Measurements from ENCODE around the gene FAM135A. TPM values are rescaled to one million over a fixed set of nuclear protein-coding genes. Genes with fewer than 3 reads are reported as not detected.

The FAM135A gene
- total and polyA plus RNA-seq, 2 experiments from 2014 or later: 35.2 to 68.7 TPM

- no peak for ATAC-seq
- Histone ChIP-seq H4K20me1 (replicated peaks; ENCODE audit: insufficient read depth) (no peaks in the 10 kb centered on the region), H2AFZ (no peak overlapping the region), H3K4me3 (no peak overlapping the region), H3K4me1 (ENCODE audit: insufficient read depth) (no peaks in the 10 kb centered on the region), H3K9me2 (ENCODE audit: insufficient read depth) (no peaks in the 10 kb centered on the region), H3F3A (replicated peaks; ENCODE audit: low read depth) (no peaks in the 10 kb centered on the region), H3K27me3 (ENCODE audit: insufficient read depth) (no peaks in the 10 kb centered on the region), H3K36me3 (ENCODE audit: insufficient read depth) (peaks cover 26% of the 10 kb centered on the region), H3K4me2 (no peak overlapping the region), H3K79me2 (replicated peaks; ENCODE audit: insufficient read depth) (no peaks in the 10 kb centered on the region), H3K27ac (ENCODE audit: low read depth) (no peak overlapping the region)
- no peak overlapping the region for H3K4me3 Mint-ChIP-seq
- no peaks in the 10 kb centered on the region for H3K27me3 Mint-ChIP-seq (ENCODE audit: insufficient read depth, low read depth, poor library complexity)
- H3K9me3 Mint-ChIP-seq: peaks cover 12% of the 10 kb centered on the region
- H3K36me3 Mint-ChIP-seq (ENCODE audit: low read depth): peaks cover 37% of the 10 kb centered on the region
- H3K4me1 Mint-ChIP-seq: peaks cover 4% of the 10 kb centered on the region; the same call in 1 of the 3 replicates
- TF ChIP-seq EZH2phosphoT487 (IDR thresholded peaks at IDR 0.05; ENCODE audit: unreplicated experiment) (no peak), STAT1 (IDR thresholded peaks at IDR 0.05; ENCODE audit: unreplicated experiment) (no peak), EZH2 (IDR thresholded peaks at IDR 0.05; ENCODE audit: low read depth, unreplicated experiment) (no peak), POLR2AphosphoS5 (IDR thresholded peaks at IDR 0.05; ENCODE audit: low read depth) (no peak), JUNB (IDR thresholded peaks at IDR 0.05; ENCODE audit: unreplicated experiment) (no peak), ZNF114 (CRISPR knock-in tag; IDR thresholded peaks at IDR 0.05) (no peak), ETS1 (IDR thresholded peaks at IDR 0.05) (no peak), NANOG (IDR thresholded peaks at IDR 0.05; ENCODE audit: borderline replicate concordance) (no peak), CREB1 (CRISPR knock-in tag; IDR thresholded peaks at IDR 0.05; ENCODE audit: low read depth) (no peak), ZNF331 (CRISPR knock-in tag; IDR thresholded peaks at IDR 0.05; ENCODE audit: low read depth) (no peak)
- TF ChIP-seq, protein P1, sequence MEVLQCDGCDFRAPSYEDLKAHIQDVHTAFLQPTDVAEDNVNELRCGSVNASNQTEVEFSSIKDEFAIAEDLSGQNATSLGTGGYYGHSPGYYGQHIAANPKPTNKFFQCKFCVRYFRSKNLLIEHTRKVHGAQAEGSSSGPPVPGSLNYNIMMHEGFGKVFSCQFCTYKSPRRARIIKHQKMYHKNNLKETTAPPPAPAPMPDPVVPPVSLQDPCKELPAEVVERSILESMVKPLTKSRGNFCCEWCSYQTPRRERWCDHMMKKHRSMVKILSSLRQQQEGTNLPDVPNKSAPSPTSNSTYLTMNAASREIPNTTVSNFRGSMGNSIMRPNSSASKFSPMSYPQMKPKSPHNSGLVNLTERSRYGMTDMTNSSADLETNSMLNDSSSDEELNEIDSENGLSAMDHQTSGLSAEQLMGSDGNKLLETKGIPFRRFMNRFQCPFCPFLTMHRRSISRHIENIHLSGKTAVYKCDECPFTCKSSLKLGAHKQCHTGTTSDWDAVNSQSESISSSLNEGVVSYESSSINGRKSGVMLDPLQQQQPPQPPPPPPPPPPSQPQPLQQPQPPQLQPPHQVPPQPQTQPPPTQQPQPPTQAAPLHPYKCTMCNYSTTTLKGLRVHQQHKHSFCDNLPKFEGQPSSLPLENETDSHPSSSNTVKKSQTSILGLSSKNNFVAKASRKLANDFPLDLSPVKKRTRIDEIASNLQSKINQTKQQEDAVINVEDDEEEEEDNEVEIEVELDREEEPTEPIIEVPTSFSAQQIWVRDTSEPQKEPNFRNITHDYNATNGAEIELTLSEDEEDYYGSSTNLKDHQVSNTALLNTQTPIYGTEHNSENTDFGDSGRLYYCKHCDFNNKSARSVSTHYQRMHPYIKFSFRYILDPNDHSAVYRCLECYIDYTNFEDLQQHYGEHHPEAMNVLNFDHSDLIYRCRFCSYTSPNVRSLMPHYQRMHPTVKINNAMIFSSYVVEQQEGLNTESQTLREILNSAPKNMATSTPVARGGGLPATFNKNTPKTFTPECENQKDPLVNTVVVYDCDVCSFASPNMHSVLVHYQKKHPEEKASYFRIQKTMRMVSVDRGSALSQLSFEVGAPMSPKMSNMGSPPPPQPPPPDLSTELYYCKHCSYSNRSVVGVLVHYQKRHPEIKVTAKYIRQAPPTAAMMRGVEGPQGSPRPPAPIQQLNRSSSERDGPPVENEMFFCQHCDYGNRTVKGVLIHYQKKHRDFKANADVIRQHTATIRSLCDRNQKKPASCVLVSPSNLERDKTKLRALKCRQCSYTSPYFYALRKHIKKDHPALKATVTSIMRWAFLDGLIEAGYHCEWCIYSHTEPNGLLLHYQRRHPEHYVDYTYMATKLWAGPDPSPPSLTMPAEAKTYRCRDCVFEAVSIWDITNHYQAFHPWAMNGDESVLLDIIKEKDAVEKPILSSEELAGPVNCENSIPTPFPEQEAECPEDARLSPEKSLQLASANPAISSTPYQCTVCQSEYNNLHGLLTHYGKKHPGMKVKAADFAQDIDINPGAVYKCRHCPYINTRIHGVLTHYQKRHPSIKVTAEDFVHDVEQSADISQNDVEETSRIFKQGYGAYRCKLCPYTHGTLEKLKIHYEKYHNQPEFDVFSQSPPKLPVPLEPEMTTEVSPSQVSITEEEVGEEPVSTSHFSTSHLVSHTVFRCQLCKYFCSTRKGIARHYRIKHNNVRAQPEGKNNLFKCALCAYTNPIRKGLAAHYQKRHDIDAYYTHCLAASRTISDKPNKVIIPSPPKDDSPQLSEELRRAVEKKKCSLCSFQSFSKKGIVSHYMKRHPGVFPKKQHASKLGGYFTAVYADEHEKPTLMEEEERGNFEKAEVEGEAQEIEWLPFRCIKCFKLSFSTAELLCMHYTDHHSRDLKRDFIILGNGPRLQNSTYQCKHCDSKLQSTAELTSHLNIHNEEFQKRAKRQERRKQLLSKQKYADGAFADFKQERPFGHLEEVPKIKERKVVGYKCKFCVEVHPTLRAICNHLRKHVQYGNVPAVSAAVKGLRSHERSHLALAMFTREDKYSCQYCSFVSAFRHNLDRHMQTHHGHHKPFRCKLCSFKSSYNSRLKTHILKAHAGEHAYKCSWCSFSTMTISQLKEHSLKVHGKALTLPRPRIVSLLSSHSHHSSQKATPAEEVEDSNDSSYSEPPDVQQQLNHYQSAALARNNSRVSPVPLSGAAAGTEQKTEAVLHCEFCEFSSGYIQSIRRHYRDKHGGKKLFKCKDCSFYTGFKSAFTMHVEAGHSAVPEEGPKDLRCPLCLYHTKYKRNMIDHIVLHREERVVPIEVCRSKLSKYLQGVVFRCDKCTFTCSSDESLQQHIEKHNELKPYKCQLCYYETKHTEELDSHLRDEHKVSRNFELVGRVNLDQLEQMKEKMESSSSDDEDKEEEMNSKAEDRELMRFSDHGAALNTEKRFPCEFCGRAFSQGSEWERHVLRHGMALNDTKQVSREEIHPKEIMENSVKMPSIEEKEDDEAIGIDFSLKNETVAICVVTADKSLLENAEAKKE (CRISPR knock-in tag; IDR thresholded peaks at IDR 0.05): no peak
- TF ChIP-seq, protein P2, sequence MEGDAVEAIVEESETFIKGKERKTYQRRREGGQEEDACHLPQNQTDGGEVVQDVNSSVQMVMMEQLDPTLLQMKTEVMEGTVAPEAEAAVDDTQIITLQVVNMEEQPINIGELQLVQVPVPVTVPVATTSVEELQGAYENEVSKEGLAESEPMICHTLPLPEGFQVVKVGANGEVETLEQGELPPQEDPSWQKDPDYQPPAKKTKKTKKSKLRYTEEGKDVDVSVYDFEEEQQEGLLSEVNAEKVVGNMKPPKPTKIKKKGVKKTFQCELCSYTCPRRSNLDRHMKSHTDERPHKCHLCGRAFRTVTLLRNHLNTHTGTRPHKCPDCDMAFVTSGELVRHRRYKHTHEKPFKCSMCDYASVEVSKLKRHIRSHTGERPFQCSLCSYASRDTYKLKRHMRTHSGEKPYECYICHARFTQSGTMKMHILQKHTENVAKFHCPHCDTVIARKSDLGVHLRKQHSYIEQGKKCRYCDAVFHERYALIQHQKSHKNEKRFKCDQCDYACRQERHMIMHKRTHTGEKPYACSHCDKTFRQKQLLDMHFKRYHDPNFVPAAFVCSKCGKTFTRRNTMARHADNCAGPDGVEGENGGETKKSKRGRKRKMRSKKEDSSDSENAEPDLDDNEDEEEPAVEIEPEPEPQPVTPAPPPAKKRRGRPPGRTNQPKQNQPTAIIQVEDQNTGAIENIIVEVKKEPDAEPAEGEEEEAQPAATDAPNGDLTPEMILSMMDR (conservative IDR thresholded peaks at IDR 0.05; ENCODE audit: low read depth in 2 of 2): no peak
- TF ChIP-seq, protein P3, sequence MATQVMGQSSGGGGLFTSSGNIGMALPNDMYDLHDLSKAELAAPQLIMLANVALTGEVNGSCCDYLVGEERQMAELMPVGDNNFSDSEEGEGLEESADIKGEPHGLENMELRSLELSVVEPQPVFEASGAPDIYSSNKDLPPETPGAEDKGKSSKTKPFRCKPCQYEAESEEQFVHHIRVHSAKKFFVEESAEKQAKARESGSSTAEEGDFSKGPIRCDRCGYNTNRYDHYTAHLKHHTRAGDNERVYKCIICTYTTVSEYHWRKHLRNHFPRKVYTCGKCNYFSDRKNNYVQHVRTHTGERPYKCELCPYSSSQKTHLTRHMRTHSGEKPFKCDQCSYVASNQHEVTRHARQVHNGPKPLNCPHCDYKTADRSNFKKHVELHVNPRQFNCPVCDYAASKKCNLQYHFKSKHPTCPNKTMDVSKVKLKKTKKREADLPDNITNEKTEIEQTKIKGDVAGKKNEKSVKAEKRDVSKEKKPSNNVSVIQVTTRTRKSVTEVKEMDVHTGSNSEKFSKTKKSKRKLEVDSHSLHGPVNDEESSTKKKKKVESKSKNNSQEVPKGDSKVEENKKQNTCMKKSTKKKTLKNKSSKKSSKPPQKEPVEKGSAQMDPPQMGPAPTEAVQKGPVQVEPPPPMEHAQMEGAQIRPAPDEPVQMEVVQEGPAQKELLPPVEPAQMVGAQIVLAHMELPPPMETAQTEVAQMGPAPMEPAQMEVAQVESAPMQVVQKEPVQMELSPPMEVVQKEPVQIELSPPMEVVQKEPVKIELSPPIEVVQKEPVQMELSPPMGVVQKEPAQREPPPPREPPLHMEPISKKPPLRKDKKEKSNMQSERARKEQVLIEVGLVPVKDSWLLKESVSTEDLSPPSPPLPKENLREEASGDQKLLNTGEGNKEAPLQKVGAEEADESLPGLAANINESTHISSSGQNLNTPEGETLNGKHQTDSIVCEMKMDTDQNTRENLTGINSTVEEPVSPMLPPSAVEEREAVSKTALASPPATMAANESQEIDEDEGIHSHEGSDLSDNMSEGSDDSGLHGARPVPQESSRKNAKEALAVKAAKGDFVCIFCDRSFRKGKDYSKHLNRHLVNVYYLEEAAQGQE (IDR thresholded peaks at IDR 0.05; ENCODE audit: unreplicated experiment): no peak
- no peak for DNase-seq (ENCODE audit: low spot score)
- H3K27ac Mint-ChIP-seq: no peak overlapping the region
Observed at GRCh38 chr6:70507161-70507560, 93.9 kb downstream of the FAM135A start.
